Mucosa of gallbladder (tissue), 1 donor: Measurements from ENCODE around the gene ZNF74. TPM values are rescaled to one million over a fixed set of nuclear protein-coding genes. Genes with fewer than 3 reads are reported as not detected.
"Not testable (repeated sequence)": the region's sequence is repeated elsewhere in the genome, so short reads cannot be mapped to it uniquely, and the experiment has no call there.

Experiments
- DNase-seq: peaks from one replicate; pipeline ENCODE4 v3.0.0-alpha.2; 2020; ENCODE audit warnings: low spot score
- total RNA-seq: library from RNA; stranded (reverse); gene quantifications from one replicate; pipeline ENCODE4 v1.2.1, GENCODE V29; 2021
- donor health status: DM: no; HTN: no; CAD: no.

Gene ZNF74
- total RNA-seq: 14.1 TPM

DNA sequence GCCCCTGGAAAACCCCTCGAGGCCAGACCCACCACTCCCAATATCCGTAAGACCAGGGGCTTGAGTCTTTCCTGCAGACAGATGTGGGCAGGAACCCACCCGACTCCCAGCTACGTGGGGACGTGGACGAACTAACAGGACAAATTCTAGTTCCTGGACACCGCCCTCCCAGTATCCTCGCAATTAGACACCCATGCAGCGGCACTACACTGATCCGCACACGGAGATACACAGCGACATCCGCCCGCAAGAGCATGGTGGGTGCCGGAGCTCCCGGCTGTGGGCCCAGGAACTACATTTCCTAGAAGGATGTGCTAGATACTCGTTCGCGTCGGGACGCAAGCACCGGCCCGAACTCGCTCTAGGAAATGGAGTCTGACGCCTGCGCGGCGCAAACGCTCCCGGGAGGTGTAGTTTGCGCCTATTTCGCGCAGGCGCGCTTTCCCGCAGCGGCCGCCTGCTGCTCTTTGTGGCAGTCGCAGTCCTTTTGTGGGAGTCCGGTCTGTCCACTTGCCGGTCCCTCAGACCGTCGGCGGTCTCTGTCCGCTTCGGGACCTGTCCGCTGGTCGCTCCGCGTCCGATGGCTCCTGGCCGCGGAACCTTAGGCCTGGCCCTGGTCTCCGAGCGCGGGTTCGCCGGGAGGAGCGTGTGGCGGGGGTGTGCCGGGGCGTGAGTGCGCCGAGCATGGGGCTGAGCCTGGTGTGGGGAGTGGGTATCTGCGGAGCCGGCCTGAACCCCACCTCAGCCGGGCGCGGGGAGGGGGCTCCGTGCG is at the start of gene ZNF74:
Gene ZNF74 (plus strand): TSS at position 447 of the 772 bp plus-strand sequence. CDS start 478 bp downstream, outside the sequence.
- peak; percentile 93 for DNase-seq

DNA sequence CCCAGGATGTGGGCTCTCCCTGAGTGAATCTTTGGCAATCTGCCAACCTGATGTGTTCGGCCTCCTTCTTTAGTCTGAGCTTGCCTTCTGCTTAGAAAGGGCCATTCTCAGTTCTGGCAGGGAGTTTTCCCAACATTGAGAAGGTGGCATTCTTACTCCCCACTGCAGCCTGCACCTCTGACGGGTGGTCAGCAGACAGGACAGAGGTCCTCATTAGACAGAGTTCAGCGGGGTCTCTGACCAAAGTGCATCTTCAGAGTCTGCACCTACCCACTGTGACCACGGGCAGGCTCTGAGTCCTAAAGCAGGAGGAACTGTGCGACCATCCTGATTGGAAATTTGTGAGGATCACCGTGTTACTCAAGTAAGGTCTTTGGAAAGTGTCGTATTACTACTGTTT is 47.4 kb upstream of the ZNF74 start:
- DNase-seq: not testable (repeated sequence)

DNA sequence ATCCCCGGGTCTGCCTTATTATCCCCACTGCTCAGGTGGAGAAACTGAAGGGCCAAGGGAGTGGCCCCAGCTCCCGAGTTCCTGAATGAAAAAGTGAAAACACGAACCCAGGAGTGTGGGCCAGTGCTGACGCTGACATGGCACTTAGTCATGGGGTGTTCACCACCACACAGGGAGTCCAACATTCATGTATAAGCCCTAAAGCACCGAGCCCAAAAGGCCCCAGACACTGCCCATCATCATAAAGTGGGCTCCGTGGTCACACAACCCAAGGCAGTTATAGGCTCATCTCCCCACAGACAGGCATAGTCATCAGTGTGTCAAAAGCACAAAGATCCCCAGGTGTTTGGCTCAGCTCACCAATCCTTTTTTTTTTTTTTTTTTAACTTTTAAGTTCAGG is 41.4 kb upstream of the ZNF74 start:
- DNase-seq: not testable (repeated sequence)

DNA sequence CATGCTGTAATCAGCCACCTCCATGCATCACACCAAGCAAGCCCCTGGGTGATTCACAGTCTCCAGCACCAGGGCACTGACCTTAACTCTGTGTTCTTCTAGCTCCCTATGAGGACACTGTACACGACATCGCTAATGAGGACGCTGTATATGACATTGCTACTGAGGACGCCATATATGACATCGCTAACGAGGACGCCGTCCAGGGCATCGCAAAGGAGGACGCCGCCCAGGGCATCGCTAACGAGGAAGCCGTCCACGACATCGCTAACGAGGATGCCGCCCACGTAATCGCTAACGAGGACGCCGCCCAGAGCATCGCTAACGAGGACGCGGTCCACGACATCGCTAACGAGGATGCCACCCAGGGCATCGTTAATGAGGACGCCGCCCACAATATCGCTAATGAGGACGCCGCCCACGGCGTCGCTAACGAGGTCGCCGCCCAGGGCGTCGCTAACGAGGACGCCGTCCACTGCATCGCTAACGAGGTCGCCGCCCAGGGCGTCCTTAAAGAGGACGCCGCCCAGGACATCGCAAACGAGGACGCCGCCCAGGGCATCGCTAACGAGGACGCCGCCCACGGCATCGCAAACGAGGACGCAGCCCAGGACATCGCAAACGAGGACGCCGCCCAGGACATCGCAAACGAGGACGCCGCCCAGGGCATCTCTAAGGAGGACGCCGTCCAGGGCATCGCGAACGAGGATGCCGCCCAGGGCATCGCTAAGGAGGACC is 39.5 kb upstream of the ZNF74 start:
- no peak for DNase-seq

DNA sequence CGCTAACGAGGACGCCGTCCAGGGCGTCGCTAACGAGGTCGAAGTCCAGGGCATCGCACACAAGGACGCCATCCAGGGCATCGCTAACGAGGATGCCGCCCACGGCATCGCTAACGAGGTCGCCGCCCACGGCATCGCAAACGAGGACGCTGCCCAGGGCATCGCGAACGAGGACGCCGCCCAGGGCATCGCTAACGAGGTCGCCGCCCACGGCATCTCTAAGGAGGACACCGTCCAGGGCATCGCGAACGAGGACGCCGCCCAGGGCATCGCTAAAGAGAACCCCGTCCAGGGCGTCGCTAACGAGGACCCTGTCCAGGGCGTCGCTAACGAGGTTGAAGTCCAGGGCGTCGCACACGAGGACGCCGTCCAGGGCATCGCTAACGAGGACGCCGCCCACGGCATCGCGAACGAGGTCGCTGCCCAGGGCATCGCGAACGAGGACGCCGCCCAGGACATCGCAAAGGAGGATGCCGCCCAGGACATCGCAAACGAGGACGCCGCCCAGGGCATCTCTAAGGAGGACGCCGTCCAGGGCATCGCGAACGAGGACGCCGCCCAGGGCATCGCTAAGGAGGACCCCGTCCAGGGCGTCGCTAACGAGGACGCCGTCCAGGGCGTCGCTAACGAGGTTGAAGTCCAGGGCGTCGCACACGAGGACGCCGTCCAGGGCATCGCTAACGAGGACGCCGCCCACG is 37.9 kb upstream of the ZNF74 start:
- not testable (repeated sequence) for DNase-seq

DNA sequence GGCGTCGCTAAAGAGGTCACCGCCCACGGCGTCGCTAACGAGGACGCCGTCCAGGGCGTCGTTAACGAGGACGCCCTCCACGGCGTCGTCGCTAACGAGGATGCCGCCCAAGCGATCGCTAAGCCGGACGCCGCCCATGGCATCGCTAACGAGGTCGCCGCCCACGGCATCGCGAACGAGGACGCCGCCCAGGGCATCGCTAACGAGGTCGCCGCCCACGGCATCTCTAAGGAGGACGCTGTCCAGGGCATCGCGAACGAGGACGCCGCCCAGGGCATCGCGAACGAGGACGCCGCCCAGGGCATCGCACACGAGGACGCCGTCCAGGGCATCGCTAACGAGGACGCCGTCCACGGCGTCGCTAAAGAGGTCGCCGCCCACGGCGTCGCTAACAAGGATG is 37.0 kb upstream of the ZNF74 start:
- not testable (repeated sequence) for DNase-seq

DNA sequence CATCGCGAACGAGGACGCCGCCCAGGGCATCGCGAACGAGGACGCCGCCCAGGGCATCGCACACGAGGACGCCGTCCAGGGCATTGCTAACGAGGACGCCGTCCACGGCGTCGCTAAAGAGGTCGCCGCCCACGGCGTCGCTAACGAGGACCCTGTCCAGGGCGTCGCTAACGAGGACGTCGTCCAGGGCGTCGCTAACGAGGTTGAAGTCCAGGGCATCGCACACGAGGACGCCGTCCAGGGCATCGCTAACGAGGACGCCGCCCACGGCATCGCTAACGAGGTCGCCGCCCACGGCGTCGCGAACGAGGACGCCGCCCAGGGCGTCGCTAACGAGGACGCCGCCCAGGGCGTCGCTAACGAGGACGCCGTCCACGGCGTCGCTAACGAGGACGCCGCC is 36.0 kb upstream of the ZNF74 start:
- not testable (repeated sequence) for DNase-seq

DNA sequence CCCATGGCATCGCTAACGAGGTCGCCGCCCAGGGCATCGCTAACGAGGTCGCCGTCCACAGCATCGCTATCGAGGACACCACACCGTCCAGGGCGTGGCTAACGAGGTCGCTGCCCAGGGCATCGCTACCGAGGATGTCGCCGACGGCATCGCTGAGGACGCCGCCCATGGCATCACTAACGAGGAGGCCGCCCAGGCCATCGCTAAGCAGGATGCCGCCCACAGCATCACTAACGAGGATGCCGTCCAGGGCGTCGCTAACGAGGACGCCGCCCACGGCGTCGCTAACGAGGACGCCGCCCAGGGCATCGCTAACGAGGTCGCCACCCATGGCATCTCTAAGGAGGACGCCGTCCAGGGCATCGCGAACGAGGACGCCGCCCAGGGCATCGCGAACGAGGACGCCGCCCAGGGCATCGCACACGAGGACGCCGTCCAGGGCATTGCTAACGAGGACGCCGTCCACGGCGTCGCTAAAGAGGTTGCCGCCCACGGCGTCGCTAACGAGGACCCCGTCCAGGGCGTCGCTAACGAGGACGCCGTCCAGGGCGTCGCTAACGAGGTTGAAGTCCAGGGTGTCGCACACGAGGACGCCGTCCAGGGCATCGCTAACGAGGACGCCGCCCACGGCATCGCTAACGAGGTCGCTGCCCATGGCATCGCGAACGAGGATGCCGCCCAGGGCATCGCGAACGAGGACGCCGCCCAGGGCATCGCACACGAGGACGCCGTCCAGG is 35.3 kb upstream of the ZNF74 start:
- not testable (repeated sequence) for DNase-seq

DNA sequence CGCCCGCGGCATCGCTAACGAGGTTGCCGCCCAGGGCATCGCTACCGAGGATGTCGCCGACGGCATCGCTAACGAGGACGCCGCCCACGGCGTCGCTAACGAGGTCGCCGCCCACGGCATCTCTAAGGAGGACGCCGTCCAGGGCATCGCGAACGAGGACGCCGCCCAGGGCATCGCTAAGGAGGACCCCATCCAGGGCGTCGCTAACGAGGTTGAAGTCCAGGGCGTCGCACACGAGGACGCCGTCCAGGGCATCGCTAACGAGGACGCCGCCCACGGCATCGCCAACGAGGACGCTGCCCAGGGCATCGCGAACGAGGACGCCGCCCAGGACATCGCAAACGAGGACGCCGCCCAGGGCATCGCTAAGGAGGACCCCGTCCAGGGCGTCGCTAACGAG is 33.7 kb upstream of the ZNF74 start:
- DNase-seq: not testable (repeated sequence)

DNA sequence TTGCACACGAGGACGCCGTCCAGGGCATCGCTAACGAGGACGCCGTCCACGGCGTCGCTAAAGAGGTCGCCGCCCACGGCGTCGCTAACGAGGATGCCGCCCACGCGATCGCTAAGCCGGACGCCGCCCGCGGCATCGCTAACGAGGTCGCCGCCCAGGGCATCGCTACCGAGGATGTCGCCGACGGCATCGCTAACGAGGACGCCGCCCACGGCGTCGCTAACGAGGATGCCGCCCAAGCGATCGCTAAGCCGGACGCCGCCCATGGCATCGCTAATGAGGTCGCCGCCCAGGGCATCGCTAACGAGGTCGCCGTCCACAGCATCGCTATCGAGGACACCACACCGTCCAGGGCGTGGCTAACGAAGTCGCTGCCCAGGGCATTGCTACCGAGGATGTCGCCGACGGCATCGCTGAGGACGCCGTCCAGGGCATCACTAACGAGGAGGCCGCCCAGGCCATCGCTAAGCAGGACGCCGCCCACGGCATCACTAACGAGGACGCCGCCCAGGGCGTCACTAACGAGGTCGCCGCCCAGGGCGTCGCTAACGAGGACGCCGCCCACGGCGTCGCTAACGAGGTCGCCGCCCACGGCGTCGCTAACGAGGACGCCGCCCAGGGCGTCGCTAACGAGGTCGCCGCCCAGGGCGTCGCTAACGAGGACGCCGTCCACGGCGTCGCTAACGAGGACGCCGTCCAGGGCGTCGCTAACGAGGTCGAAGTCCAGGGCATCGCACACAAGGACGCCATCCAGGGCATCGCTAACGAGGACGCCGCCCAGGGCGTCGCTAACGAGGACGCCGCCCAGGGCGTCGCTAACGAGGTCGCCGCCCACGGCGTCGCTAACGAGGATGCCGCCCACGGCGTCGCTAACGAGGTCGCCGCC is 32.8 kb upstream of the ZNF74 start:
- DNase-seq: not testable (repeated sequence)

DNA sequence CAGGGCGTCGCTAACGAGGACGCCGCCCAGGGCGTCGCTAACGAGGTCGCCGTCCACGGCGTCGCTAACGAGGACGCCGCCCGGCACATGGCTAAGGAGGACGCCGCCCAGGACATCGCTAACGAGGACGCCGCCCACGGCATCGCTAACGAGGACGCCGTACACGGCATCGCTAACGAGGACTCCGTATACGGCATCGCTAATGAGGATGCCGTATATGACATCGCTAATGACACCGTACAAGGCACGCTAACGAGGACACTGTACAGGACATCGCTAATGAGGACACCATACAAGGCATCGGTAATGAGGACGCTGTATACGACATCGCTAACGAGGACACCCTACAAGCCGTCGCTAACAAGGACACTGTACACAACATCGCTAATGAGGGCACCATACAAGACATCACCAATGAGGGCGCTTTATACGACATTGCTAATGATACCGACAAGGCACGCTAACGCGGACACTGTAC is 32.2 kb upstream of the ZNF74 start:
- DNase-seq: not testable (repeated sequence)

DNA sequence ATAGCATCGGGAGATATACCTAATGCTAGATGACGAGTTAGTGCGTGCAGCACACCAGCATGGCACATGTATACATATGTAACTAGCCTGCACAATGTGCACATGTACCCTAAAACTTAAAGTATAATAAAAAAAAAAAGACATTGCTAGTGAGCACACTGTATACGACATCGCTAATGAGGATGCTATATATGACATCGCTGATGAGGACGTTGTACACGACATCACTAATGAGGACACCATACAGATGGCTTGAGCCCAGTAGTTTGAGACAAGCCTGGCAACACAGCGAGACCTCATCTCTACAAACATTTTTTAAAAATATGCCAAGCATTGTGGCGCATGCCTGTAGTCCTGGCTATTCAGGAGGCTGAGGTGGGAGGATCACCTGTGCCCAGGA is 31.5 kb upstream of the ZNF74 start:
- not testable (repeated sequence) for DNase-seq

DNA sequence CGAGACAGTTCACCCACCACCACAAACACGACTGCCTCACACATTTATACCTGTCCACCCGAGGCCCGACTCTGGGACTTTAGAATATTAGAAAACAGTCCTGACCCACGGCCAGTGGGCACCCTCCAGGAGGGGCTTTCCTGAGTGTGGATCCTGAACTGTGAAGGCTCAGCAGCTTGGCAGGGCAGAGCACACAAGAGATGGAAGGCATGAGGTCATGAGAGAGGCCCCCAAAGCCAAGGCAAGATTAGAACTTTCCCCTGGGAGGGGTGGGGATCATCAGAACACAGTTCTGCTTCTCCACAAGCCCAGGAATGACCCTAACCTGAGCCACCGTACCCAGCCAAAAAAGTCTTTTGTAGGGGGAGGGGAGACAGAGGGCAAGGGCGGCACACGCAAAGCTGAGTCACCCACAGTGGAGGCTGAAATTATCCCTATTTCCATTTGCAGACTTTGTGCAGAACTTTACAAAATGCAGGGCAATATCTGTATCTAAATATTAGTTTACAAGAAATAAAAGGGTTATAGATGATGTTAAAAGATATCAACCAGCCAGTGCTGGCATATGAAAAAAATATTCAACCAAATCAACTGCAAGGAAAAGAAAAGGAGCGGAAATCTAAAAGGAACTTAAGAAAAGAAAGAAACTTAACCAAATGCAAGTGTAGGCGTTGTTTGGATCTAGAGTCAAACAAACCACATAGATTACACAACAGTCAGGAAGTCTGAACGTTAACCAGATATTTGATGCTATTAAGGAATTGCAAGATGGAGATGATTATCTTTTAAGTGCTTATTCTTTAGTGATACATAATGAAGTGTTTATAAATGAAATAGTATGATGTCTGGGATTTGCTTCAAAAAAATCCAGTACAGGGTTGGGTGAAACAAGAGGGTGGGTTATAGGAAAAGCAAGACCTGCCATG is 29.4 kb upstream of the ZNF74 start:
- not testable (repeated sequence) for DNase-seq

DNA sequence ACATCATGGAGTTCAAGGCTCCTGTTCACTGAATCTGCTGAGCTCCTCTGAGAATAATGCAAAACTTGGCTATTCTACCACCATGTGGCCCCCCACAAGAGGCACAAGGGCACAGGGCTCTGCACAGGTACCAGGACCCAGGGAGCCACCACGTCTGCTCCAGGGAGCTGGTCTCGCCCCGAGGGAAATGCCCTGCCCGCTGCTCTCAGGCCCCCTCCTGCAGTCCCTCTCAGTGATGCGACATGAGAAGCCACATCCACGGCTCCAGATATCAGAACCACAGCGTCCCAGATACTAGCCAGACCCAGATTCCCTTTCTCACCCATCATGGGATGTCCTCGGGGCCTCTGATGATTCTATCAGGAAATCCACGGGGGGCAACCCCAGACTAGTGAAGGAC is 27.1 kb upstream of the ZNF74 start:
- not testable (repeated sequence) for DNase-seq

DNA sequence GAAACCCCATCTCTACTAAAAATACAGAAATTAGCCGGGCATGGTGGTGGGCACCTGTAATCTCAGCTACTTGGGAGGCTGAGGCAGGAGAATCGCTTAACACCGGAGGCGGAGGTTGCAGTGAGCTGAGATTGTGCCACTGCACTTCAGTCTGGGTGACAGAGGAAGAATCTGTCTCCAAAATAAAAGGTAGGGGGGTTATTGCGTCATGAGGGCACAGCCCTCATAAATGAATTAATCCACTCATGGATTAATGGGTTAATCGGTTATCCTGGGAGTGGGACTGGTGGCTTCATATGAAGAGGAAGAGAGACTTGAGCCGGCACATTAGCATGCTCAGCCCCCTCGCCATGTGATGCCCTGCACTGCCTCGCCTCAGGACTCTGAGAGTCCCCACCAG is 25.1 kb upstream of the ZNF74 start:
- not testable (repeated sequence) for DNase-seq

DNA sequence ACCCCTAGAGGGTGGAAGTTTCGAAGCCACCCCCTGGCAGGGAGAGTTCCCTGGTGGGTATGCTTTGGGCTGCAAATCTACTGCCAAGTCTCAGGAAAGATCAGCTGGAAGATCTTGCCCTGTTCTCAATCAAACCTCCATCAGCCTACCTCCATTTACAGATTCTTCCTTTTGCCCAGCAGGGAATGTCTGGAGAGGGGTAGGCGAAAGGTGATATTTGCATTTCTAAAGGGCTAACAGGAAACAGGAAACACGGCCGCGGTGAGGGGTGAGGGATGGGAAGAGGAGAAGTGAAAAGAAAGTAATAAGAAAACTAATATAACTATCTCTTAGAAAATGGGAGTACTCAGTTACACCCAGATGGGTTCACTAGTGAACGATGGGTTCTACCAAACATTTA is 22.3 kb upstream of the ZNF74 start:
- DNase-seq: not testable (repeated sequence)

DNA sequence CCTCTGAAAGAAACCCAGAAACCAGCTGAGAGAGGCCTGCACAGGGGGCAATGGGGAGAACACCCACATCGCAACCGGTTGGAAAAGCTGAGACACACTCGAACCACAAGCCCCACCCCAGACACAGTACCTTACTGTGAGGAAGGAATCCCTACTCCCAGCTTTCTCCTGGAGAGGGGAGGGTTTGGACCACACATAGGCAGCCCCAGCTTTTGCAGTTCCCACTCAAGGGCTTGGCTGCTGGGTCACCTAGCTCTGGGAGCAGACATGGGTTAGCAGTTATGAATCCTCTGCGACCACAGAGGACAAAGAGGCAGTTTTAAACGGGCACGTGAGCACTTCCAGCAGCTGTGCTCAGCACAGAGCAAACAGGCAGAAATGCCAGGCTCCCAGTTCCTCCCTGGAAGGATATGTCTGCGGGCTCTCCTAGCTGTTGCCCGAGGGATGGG is 21.5 kb upstream of the ZNF74 start:
- DNase-seq: not testable (repeated sequence)

DNA sequence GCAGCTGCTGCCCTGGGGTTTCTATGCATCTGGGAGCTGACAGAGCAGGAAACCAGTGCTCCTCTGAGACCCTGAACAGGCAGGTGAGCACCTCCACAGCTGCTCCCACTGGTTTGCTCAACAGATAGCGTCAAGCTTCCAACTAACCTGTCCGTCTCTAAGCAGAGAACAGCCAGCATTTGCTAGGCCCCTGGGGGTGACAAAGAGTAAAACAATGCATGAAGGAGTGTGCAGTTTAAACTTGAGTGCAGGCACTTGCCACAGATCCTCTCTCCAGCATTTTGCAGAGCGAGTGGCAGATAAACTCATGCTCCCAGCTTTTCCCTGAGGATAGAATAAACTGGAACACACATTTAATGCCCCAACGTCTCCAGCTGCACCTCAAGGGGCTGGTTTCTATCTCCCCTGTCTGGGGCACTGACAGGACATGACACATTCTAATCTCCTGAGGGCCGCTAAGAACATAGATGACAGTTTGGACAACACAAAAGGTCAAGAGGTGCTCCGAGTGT is 20.7 kb upstream of the ZNF74 start:
- DNase-seq: not testable (repeated sequence)

DNA sequence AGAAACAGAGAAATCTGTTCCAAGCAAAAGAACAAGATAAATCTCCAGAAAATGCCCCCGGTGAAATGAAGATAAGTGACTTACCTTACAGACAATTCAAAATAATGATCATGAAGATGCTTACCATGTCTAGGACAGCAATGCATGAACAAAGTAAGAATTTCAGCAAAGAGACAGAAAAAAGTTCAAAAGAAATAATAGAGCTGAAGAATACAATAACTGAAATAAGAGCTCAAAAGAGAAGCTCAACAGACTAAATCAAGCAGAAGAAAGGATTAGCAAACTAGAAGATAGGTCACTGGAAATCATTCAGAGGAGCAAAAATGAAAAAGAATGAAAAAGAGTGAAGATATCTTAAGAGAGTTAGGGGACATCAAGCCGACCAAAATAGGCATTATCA is 19.8 kb upstream of the ZNF74 start:
- not testable (repeated sequence) for DNase-seq
